ENCODE data around the gene NDC1.
"Not testable (repeated sequence)": the region's sequence is repeated elsewhere in the genome, so short reads cannot be mapped to it uniquely, and the experiment has no call there.

The NDC1 gene

DNA sequence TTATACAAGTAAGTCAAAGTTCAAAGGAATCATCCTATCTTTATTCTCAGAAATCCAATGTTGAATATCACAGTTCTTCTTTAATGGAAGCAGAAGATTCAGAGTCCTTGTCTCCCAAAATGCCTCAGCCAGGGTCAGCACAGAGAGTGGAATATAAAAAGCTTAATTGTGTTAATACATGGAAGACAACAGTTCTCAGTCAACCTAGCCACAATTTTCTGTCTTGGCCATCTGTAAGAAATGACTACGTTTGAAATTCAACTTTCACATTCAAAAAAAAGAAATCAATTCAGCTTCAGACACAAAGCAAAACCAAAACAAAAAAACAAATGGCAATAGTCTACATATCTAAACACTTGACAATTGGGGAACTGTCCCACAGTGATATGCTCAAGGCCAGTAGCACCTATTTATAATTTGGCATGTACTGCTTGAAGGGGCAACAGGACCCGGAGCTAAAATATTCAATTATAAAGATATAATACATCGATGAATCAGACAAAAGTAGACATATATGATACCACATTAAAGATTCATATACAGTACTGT is 71.8 kb downstream of the NDC1 start:
- DNase-seq (ENCODE audit: low read depth, low spot score): no peak

- DNase-seq (ENCODE audit: low read depth, low spot score): no peak
These were observed 72.4 kb downstream of the NDC1 start for GRCh38 chr1:53765657-53766056.

- DNase-seq (ENCODE audit: low read depth, low spot score): no peak
These were observed 74.2 kb downstream of the NDC1 start for GRCh38 chr1:53763911-53764310.

GRCh38 chr1:53763461-53763860 is 74.6 kb downstream of the NDC1 start:
- DNase-seq (ENCODE audit: low read depth, low spot score): no peak

DNA sequence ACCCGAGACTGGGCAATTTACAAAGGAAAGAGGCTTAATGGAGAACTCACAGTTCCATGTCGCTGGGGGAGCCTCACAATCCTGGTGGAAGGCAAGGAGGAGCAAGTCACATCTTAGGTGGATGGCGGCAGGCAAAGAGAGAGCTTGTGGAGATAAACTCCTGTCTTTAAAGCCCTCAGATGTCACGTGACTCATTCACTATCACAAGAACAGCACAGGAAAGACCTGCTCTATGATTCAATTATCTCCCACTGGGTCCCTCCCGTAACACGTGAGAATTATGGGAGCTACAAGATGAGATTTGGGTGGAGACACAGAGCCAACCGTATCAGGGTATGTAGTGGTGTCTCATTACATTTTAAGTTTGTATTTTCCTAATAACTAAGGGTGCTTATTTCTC is 77.6 kb downstream of the NDC1 start:
- DNase-seq (ENCODE audit: low read depth, low spot score): not testable (repeated sequence)

GRCh38 chr1:53755874-53756273 is 82.2 kb downstream of the NDC1 start:
- no peak for DNase-seq (ENCODE audit: low read depth, low spot score)

DNA sequence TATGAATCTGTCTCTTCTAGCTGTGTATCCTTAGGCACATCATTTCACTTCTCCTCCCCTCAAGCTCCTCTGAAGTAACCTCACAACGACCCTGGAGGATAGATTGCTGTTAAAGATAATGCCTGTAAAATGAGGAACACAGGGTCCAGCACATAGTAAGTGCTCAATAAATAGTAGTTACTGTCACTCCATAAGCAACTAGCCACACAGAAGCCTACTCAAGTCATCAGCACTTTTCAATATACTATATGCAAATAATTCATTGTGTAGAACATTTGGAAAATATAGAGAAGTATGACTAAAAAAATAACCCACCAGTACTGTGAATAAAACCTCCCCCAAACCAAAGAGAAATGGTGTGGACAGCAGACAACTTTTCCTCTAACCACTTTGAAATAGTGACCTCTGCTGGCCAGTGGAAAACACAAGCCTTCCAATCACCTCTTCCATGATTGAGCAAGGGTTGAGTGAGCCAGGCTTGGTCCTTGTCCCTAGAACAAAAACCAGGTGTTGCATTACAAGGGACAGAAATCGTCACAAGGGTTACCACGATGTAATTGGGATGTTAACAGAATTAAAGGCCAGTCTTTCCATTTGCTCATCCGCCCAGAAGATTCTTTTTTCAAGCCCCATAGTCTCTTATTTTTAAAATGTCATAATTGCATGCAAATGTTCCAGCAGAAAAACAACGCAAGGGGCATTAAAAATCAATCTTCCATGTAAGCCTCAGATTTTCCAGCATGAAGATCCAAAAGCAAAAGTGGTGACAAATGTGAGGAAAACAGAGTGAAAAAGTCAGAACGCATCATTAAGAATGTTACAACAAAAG is 83.4 kb downstream of the NDC1 start:
- no peak for DNase-seq (ENCODE audit: low read depth, low spot score)

DNA sequence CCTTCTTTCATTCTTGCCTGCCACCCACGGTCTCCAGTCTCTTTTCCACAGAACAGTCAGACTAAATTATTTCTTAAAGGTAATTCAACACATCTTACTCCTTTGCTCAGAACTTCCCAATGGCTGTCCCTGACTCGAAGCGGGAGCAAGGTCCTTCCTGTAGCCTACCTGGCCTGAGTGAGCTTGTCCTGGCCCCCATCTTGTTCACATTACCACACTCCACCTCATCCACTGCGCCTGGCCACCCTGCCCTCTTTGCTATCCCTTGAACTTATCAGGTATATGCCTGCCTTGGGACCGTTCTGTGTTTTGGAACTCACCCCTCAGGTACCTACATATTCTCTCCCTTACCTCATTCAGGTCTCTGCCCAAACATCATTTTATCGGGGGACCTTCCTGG is 85.8 kb downstream of the NDC1 start:
- DNase-seq (ENCODE audit: low read depth, low spot score): no peak

GRCh38 chr1:53747841-53748240 is 90.3 kb downstream of the NDC1 start:
- no peak for DNase-seq (ENCODE audit: low read depth, low spot score)

DNA sequence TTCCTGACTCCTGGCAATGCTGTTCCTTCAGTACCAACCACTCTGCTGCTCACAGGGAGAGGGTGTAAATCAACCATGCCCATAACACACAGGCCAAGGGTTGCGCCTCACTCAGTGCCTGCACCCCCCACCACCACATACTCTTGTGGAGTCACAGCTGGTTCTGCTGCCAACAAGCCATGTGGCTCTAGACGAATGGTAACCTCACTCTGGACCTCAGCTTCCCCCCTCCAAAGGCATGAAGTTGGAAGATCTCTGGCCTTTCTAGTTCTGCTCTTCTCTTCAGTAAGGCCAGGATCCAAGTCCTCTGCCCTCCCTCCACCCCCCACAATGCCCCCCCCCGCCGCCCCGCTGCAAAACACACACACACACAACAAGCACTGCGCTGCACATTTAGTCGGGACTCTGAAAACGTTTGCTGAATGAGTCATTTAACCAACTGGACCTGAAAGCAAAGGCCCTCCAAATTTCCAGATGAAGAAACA is 97.4 kb downstream of the NDC1 start:
- DNase-seq (ENCODE audit: low read depth, low spot score): no peak

DNA sequence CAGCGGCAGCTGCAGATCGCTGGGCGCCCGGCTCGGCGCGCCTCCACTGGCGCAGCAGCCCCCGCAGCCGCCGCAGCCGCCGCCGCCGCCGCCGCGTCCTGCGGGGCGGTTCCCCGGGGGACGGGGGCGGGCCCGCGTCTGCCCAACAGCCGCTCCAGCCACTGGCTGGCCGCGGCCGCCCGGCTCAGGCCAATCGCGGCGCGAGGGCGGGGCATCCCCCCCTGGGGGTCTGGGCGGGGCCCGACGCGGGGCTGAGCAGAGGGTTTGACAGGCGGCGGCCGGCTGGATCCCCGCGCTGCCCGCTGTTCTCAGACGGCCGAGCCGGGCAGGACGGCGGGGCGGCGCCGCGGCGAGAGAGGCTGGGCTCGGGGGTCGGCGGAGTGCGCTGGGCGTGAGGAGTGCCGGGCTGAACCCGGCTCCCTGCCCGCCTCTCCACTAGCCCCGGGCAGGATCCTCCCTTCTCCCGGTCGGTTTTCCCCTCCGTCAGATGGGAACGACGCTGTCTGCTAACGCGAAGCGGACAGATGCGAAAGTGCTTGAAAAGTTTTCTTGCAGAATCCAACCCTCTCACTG is 98.9 kb downstream of the NDC1 start, which contains the start of gene GLIS1:
TSS of gene GLIS1 (minus strand) at position 56 of the 573 bp plus-strand sequence. CDS start 1,100 bp downstream, outside the sequence.
- peak; percentile 35 for DNase-seq (ENCODE audit: low read depth, low spot score)

DNA sequence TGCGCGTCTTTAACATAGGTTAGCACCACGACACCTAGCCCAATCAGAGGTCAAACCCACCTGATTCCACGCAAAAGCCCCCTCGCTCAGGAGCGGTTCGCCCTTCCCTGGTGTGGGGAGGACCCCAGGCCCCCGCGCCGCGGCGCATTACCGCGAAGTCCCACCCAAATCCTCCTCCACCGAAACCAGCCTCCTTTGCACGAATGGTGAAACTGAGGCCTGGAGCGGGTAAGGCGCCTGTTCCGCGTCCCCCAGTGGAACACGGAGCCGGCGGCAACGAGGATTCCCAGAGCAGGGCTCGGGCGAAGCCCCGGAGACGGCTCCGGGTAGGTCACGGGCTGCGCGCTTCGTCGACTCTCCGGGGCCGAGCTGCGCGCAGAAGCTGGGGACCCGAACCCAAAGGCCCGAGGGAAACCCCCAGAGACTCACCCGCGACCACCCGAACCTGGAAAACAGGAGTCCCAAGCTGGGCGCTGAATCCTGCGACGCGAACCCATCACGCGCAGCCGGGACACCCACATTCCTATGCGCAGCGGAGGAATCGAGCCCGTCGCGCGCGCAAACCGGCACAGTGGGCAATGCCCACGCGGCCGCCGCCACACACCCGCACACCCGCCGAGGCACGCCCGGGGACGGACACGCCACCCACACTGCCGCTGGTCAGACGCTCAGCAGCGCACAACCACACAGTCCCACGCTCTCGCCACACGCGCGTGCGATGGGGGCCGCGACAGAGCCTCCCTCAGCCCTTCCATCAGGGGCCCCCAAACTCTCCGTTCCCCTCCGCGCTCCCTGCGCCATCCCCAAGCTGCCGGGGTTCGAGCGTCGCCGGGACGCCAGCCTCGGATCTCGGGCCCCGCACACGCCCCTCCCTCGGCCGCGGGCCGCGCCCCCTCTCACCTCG is 99.6 kb downstream of the NDC1 start:
- no peak for DNase-seq (ENCODE audit: low read depth, low spot score)

DNA sequence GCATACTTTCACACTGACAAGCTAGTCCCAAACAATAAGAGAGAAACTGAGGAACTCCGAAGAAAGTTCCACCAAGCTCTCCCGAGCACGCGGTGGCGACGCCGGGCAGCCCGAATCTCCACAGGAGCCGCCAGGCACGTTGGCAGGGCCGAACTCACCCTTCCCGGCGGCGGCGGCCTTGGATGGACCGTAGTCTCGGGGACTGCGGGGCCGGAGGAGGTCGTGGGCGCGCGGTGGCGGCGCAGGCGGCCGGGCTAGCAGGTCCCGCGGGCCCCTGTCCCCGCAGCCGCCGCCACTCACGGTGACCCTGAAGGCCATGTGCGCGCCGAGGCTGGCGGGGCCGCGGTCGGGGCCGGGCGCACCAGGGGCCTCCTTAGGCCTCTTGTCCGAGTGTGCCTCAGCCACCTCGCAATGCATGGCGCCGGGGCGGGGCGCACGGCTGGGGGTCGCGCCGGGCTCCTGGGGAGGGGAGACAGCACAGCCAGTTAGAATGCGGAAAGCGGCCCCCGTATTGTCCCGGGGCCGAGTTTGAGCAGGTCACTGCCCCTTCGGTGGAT is 100.4 kb downstream of the NDC1 start:
- no peak for DNase-seq (ENCODE audit: low read depth, low spot score)

DNA sequence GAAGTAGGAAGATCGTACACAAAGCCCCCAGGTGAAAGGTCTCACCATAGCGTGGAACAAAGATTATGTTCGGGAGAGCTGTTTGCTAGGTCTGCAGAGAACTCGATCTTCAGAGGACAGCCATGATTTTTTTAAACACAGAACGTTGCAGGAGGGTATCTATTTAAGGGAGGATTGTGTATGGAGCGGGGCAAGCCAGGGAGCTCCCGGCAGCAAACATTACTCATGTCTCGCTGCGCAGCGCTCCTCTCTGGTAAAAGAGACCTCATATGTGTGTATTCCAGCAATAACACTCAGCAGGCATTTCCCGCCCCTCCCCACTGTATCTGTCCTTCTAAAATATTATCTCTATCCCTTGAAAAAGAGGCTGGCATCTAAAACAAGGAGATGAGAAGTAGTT is 101.8 kb downstream of the NDC1 start:
- DNase-seq (ENCODE audit: low read depth, low spot score): no peak

DNA sequence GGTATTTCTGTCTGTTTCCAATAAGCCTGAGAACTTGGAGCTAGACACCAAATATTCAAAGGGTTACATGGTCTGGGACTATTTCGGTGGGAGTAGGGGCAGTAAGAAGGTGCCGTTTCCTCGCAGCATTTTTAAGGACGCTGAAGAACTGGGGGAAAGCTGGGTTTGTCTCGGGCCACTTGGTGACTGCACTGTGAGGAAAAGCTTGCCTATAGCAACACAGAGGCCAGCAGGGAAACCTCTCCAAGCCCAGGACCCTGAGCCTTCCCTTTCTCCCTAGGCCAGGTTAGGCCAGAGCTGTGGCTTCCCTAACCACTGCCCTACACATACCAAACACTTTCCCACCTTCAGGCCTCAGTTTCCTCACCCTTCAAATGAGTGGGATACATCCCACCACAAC is 102.4 kb downstream of the NDC1 start:
- no peak for DNase-seq (ENCODE audit: low read depth, low spot score)

- DNase-seq (ENCODE audit: low read depth, low spot score): no peak
These were observed 102.8 kb downstream of the NDC1 start for GRCh38 chr1:53735261-53735660.

- DNase-seq (ENCODE audit: low read depth, low spot score): no peak
These were observed 103.4 kb downstream of the NDC1 start for GRCh38 chr1:53734650-53735211.

- DNase-seq (ENCODE audit: low read depth, low spot score): no peak
These were observed 104.0 kb downstream of the NDC1 start for GRCh38 chr1:53733975-53734649.

- no peak for DNase-seq (ENCODE audit: low read depth, low spot score)
These were observed 104.6 kb downstream of the NDC1 start for GRCh38 chr1:53733447-53733931.

- DNase-seq (ENCODE audit: low read depth, low spot score): no peak
These were observed 105.2 kb downstream of the NDC1 start for GRCh38 chr1:53732912-53733317.

Data from activated naive CD8-positive, alpha-beta T cell treated with anti-CD3 and anti-CD28 coated beads, Interleukin-2, amount 50 U/mL, for 16 hours (primary cell).